ENCODE data around the gene C1orf35. TPM values are rescaled to one million over a fixed set of nuclear protein-coding genes. Genes with fewer than 3 reads are reported as not detected.
A peak's percentile ranks its signal among the peaks of the same experiment; 100 is the strongest.

C1orf35 gene
- total RNA-seq, 1 experiment from 2014 or later = 10.7 TPM

DNA sequence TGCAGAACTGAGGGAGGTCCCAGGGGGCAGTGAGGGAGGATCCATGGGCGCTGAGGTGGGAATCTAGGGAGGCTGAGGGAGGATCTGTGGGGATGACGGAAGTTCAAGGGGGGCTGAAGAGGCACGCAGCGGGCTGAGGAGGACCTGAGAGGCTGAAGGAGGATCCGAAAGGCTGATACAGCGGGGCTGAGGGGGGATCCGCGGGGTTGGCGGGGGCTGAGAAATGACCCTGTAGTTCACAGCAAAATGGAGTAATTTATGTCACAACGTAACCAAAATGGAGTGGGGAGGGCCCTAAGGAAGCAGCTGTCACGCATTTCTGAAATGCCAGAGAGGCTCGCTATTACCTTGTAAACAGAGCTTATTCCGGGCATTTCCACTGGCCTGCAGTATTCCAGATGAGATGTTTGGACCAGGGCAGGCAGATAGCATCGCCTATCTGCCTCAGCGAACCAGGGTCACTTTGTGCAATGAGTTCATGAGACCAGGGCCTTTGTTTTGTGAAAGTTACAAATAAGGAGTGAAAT lies 6.9 kb upstream of the C1orf35 start:
- no peak for DNase-seq (ENCODE audit: low spot score)

DNA sequence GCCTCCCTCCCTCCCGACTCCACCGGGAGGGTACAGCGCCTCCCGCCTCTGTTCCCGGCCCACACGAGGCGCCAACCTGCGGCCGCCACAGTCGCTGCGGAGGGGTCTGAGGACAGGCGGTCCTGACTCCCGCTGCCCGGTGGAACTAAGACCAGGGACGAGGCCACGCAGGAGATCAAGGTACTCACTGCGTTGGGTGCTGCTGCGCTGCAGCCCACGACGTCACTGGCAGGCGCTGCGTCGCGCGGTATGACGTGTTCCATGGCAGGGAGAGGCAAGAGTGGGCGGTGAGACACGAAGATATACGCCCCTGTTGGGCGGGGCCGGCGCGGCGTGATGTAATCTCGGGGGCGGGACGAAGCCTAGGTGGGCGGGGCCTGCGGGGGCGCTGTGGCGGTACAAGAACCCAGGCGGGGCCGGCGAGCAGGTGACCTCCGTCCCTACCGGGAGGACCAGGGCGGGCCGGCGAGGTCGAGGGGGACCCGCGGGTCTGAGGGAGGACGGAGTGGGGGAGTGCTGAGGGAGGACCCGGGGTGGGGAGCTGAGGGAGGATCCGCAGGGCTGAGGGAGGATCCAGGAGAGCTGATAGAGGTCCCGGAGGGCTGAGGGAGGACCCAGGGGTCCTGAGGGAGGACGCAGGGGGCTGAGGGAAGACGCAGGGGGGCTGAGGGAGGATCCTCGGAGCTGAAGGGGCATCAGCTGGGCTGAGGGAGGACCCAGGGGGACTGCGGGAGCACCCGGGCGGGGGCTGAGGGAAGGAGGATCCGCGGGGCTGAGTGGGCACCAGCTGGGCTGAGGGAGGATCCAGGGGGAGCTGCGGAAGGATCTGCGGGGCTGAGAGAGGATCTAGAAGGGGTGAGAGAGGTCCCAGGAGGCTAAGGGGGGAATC lies 6.2 kb upstream of the C1orf35 start, which contains the start of gene MRPL55:
MRPL55 (minus strand) TSS at position 227 of the 889 bp plus-strand sequence. CDS start 1,039 bp downstream, outside the sequence.
- peak; percentile 95 for DNase-seq (ENCODE audit: low spot score)

DNA sequence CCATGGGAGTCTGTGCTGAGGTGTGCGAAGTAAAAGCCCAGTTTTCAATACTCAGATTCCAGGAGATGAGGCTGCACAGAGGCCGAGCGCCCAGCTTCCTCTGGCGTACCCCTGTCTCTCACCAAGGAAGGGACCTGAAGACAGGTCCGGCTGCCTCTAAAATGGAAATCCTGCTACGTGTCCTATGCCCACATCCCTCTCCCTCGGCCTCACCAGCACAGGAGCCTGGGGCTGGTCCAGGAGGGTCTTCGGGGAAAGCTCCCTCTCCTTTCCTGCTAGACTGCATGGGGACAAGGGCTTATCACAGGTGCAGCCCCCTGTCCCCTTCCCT lies 5.6 kb upstream of the C1orf35 start:
- no peak for DNase-seq (ENCODE audit: low spot score)

DNA sequence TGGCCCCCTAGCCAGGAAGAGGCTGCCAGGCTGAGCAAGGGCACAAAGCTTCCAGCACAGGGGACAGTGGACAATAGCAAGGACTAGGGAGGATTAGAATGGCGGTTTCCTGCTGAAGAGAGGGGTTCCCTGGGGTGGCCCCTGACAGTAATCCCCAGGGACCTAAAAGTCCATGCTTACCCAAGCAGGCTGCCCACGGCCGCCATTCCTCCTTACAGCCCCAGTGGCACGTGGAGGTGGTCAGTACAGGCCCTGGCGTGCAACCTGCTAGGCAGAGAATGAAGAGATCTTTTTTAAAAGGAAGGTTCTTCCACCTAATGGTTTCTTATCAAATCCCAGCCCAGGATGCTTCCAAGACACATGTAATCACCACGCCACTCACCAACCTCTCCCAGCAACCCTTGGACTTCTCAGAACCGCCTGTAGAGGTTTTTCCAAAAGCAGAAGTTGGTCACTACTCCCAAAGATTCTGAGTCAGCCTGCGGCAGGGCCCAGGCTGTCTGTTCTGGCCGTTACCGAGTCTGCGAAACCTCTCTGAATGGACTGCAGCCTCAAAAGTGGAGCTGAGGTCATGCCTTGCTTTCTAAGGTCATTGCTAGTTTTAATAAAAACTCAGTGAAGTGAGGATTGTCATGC lies 5.0 kb upstream of the C1orf35 start:
- DNase-seq (ENCODE audit: low spot score) = no peak

DNA sequence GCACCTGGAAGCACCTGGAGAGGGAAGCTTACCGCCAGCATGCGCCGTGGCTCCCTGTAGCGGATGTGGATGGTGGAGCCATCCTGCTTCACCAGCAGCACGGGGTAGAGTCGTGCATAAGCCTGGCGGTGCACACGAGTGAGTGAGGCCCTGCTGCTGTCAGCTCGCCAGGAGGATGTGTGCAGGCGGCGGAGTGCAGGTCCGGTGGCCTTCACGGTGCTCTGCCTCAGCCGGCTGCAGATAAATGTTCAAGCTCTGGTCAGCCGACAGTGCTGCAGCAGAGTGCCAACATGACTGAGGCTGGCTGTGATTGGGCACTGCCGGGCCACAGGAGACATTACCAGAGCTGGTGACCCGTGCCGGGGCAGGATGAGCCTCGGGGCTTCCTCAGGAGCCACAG lies 4.5 kb upstream of the C1orf35 start:
- DNase-seq (ENCODE audit: low spot score) = no peak

DNA sequence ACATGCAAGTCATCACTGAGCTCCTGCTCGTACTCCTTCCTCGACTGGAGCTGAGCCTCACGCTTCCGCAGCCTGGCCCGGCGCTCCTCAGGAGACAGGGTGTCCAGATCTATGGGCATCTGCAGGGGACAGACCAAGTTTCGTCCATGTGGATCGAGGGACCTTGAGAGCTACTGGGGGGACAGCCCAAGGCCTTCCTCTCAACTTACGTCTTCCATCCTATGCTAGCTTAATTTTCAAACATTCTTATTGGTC lies 3.6 kb upstream of the C1orf35 start:
- no peak for DNase-seq (ENCODE audit: low spot score)

DNA sequence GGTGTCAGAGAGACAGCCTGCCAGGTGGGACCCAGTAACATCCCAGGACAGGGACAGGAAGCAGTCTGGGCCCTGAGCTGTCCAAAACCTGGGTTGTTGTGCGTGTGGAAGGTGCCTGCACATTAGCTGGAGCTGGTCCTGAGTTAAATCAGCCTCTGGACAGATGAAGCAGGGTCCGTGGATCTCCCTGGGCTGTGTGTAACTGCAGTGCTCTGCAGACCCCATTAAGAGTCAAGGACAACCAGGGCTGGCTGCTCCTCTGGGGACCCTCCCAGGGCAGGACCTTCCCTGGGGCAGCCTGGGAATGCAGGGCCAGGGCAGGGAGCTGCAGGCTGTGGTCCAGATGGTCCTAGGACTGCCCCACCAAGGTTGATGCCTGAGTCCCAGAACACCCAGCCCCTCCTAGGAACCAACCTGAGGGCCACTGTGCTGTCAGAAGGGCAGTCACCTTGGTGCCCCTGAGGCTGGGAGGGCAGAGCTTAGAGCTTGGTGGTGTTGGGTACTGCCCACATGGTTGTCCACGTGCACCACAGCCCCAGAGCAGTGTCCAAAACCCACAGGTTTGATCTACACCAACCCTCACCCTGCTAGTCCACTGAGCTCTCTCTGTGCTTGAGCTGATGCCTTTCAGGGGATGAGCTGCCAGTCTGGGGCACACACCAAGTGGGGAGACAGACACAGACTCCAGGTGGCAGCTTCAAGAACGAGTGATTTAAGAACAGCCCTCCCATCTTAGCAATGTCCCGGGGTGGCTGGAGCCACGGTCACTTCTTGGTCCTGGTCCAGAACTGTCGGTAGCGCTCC lies 3.1 kb upstream of the C1orf35 start:
- no peak for DNase-seq (ENCODE audit: low spot score)

DNA sequence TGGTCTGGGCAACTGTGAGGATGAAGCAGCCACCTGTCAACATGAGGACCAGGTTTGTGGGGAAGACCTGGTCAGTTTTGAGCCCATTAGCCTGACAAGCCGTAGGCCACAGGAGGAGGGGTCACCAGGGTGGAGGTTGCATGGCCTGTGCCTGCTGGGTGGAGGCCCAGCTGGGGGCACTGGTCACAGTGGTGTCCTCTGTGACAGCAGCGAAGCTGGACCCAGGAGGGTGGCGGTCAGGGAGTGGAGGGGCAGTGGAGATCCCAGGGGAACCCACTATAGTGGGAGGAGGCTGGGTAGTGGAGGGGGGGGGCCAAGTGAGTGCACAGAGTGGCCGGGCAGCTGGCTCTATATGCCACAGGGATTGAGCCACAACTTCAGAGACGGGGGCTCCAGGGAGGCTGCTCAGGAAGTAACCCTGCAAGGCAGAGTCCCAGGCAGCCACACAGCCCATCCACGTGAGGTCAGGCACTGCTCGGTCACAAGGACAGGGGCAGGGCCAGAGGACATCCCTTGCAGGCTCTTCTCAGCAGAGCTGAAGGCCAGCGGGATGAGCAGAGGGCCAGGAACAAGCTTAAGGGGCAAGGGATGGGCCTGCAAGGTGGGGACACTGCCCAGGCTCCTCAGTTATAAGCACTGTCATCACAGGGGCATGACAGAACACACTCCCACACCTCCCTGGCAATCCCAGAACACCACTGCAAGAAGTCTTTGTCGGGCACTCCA lies 2.3 kb upstream of the C1orf35 start:
- no peak for DNase-seq (ENCODE audit: low spot score)

DNA sequence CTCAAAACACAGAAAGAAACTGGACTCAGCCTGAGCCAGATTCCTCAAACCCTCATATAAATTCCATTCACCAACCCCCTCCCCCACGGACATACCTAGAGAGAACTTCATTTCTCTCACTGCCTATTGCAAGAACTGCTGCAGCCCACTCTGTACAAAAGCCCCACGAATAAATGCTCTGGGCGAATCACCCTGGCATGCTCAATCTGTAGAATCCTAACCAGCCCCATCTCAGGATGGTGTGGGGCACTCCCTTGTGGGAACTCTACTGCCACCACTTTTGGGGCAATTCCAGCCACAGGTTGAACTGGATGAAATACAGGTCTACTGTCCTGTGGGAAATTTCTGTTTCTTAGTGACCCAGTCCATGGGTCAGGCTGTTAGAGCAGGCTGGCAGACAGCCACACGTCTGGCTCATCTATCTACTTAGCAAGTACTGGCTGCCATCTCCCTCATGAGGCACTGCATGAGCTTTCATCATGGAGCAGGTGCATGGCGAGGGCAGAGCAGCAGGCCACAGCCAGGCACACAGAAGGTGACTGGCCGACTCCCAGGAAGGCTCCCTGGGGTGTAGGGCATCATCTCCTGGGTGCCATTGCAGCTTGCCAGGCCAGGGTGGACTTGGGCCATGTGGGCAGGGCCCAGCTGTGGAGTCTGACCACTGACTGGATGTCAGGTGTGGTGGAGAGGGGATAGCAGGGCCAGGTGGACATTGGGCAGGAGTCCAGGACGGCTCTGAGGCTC lies 1.6 kb upstream of the C1orf35 start:
- no peak for DNase-seq (ENCODE audit: low spot score)

DNA sequence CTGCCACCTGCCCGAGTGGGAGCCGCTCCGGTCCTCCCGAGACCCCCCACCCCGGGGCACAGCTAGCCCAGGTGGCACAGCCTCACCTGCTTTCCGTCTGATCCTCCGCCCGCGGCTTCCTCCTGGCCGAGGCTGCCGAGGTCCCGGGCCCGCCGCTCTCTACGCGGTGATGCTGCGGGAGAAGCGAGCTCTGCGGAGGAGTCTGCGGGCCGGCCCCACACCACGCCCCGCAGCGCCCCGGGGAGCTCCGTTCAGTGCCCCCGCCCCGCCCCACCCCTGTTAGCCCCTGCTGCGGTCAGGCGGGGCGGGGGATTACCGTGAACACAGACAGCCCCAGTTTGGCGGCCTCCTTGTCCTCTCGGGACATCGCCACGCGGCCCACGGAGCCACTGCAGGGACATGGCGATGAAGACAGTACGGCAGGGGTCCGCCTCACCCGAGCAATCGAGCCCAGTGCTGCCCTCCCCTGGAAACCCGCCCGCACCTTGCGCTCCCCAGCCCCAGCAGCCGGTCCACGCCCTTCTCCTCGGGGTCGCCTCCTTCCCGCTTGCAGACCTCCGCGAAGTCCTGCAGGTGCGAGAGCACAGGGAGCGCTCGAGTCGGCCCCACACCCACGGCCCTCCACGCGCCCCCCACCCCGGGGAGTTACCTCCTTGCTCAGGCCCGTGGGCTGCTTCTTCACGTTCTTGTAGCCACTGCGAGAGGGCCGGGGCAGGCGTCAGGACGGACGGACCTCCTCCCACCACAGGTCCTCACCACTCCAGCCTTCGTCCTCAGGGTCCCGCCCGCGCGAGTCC lies 933 bp downstream of the C1orf35 start:
- DNase-seq (ENCODE audit: low spot score) = no peak

DNA sequence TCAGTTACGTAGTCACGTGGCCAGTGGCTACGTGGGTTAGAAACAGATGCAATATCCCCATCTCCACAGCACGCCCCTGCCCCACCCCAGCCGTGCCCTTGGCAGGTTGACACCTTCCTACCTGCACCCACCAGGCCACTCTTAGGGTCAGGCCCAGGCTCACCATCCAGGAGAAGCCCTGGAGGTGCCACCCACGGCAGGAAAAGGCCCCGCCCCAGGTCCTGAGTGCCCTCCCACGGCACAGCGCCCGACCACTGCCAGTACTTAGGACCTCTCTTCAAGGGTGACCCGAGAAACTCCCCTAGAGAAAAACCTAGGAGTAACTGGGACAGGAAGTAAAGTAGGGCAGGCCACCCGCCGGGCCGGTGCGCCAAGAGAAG lies 1.5 kb downstream of the C1orf35 start:
- DNase-seq (ENCODE audit: low spot score) = no peak

DNA sequence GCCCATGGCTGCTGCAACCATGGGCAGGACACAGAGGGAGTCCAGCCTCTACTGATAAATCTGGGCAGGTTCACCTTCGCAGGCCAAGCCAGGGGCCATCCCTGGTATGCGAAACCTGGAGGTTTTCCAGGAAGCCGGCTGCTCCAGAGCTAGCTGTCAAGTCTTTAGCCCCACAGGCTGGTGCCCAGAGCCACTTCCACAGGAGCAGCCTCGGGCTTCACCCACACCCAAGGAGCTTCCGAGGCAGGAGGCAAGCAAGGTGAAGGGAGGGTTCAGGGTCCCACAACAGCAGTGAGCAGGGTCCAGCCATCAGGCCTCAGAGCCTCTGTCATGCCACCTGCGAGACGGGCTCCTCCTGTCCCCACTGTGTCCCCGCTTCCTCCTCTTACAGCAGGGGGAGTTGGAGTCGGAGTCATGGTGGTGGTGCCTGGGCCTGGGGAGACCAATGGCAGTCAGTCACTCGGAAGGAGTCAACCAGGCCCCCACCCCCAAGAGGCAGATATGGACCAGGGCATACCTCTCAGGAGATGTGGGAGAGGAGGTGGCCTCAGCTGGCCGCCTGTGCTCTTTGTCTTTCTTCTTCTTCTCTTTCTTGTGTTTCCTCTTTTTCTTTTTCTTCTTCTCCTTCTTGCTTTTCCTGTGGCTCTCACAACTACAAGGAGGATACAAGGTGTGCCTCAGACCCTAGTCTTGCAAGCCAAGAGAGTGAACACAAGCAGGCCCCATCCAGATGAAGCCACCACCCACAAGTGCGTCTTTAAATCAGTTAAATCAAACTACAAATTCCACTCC lies 2.1 kb downstream of the C1orf35 start:
- no peak for DNase-seq (ENCODE audit: low spot score)

DNA sequence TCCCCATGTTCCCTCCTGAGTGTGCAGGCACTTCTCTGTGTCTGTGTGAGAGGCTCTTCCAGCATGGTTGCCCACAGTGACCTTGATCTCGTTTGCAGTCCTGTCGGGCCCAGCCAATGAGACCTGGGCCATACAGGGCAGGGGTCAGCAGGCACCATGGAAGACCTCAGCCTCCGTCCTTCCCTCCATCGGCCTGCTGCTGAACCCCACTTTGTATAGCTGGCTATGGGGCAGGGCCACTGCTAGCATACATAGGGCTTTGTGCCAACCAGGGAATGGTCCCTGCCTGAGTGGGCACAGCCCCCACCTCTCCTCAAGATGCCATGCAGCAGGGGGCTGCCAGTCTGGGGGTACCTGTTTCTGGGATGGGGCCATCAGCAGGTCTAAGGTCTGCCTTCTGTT lies 3.8 kb downstream of the C1orf35 start:
- DNase-seq (ENCODE audit: low spot score) = no peak

DNA sequence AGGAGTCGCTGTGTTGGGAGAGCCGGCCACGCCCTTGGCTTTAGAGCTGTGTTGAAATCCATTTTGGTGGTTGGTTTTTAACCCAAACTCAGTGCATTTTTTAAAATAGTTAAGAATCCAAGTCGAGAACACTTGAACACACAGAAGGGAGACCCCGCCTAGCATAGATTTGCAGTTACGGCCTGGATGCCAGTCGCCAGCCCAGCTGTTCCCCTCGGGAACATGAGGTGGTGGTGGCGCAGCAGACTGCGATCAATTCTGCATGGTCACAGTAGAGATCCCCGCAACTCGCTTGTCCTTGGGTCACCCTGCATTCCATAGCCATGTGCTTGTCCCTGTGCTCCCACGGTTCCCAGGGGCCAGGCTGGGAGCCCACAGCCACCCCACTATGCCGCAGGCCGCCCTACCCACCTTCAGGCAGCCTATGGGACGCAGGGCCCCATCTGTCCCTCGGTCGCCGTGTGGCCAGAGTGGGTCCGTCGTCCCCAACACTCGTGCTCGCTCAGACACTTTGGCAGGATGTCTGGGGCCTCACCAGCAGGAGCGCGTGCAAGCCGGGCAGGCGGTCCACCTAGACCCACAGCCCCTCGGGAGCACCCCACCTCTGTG lies 4.7 kb downstream of the C1orf35 start:
- DNase-seq (ENCODE audit: low spot score) = peak; percentile 4

DNA sequence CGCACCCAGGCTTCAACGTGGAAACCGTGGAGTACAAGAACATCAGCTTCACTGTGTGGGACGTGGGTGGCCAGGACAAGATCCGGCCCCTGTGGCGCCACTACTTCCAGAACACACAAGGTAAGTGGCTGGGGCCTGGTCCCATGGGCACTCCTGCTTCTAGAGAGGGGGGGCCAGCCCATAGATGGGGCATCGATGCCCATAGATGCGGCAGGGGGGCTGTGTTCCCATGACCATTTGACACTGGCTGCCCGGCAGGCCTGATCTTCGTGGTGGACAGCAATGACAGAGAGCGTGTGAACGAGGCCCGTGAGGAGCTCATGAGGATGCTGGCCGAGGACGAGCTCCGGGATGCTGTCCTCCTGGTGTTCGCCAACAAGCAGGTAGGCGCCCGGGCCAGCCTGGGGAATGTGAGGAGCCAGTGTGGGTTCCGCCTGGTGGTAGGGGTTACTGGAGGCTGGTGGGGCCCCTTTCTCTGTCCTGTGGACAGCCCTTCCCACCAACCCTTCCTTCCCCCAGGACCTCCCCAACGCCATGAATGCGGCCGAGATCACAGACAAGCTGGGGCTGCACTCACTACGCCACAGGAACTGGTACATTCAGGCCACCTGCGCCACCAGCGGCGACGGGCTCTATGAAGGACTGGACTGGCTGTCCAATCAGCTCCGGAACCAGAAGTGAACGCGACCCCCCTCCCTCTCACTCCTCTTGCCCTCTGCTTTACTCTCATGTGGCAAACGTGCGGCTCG lies 5.6 kb downstream of the C1orf35 start:
- no peak for DNase-seq (ENCODE audit: low spot score)

DNA sequence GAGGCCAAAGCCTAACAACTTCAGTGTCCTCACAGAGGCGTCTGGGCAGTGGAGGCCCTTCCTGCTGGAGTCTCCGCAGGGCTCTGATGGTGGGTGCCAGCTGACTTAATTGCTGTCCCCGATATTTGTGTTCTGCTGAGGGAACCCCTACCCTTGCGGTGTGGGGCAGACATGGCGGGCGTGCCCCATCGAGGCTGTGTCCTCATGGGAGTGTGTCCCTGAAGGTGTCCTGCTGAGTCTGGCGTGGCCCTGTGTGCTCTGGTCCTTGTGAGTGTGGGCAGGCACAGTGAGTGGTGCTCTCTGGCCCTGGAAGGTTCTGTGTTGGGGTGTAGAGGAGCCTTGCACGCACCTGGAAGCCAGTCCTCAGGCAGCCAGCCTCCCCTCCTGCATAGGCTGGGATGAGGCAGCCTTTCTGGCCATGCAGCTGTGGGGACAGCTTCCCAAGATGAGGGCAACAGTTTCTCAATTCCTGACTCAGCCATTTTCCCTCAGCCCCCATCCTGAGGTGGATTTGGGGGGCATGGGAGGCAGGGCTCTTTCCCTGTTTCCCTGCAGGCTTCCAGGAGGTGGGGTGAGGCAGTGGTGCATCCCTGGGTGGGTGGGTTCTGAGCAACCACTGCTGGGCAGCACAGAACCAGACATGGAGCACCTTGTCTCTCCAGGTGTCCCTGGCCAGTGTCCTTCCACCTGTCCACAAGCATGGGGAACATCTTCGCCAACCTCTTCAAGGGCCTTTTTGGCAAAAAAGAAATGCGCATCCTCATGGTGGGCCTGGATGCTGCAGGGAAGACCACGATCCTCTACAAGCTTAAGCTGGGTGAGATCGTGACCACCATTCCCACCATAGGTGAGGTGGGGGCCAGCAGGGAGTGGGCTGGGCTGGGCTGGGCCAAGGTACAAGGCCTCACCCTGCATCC lies 6.5 kb downstream of the C1orf35 start:
- no peak for DNase-seq (ENCODE audit: low spot score)

DNA sequence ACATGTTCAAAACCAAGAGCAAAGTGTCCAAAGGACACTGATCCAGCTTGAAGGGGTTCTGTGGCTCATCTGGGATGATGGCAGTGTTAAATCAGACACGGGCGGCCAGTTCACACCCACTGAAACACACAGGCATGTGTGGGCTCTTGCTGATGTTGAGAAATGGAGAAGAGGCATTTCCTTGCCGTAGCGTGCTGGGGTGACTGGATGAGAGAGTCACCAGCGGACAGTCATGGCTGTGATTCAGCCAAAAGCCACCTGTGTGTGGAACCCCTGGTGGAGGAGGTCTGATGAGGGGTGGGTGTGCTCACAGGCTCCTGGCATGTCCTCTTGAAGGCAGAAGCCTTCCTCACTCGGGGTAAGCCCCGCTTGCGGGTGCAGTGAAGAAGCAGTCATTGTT lies 7.2 kb downstream of the C1orf35 start:
- DNase-seq (ENCODE audit: low spot score) = no peak
